Vagina (tissue), 2 donors: ENCODE data around the gene TBC1D22A.

Experiments used
- POLR2A ChIP-seq, 2 donors: fragments of 450-650 bp; IDR thresholded peaks; one replicate each; pipeline ENCODE4 v1.6.1; 2017; ENCODE audit warnings: antibody characterized with exemption in 2 of 2, mild to moderate bottlenecking in 2 of 2, moderate library complexity in 2 of 2
- TF ChIP-seq, protein P1 (sequence below), 3 experiments: fragments of 450-650 bp in 2 of 3; fragments of 200-600 bp in 1 of 3; sonication (generic) in 1 of 3; IDR thresholded peaks; one replicate each; pipeline ENCODE4 v1.5.1; 2017 to 2019; ENCODE audit warnings: antibody characterized with exemption in 3 of 3, mild to moderate bottlenecking in 2 of 3, moderate library complexity in 2 of 3

- TF ChIP-seq, protein P1, sequence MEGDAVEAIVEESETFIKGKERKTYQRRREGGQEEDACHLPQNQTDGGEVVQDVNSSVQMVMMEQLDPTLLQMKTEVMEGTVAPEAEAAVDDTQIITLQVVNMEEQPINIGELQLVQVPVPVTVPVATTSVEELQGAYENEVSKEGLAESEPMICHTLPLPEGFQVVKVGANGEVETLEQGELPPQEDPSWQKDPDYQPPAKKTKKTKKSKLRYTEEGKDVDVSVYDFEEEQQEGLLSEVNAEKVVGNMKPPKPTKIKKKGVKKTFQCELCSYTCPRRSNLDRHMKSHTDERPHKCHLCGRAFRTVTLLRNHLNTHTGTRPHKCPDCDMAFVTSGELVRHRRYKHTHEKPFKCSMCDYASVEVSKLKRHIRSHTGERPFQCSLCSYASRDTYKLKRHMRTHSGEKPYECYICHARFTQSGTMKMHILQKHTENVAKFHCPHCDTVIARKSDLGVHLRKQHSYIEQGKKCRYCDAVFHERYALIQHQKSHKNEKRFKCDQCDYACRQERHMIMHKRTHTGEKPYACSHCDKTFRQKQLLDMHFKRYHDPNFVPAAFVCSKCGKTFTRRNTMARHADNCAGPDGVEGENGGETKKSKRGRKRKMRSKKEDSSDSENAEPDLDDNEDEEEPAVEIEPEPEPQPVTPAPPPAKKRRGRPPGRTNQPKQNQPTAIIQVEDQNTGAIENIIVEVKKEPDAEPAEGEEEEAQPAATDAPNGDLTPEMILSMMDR (IDR thresholded peaks at IDR 0.05) = no peak
- TF ChIP-seq POLR2A (IDR thresholded peaks at IDR 0.05) = no peak
Observed at GRCh38 chr22:47190276-47190956, 428.0 kb downstream of the TBC1D22A start.
